DMS53 treated with DMSO at 0.1 percent for 48 hours (cell line): ENCODE data around the gene AMPD2.
"Not testable (repeated sequence)": the region's sequence is repeated elsewhere in the genome, so short reads cannot be mapped to it uniquely, and the experiment has no call there.

Source experiments
- DNase-seq: peaks from one replicate; lab custom pipeline; 2025; ENCODE audit not compliant: unreplicated experiment; lab: John Stamatoyannopoulos, UW

AMPD2 gene

GRCh38 chr1:109649491-109649914 lies 29.9 kb downstream of the AMPD2 start:
- no peak for DNase-seq

DNA sequence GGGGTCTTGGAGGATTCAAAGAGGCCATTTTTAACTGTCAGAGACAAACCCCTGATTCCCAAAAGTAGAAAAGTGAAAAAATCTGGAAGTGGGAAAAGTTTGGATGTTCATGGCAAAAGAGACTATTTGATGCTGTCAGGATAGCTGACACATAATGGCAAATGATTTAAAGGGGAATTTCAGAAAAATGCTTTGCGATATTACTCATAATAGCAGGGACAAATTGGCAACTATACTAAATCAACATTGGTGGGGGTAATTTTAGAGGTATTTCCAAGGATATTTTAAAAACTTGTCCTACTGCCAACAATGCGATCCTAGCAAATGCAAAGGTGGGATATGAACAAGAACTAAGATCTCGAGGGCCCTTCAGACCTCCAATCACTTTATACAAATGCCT lies 31.0 kb downstream of the AMPD2 start:
- no peak for DNase-seq

DNA sequence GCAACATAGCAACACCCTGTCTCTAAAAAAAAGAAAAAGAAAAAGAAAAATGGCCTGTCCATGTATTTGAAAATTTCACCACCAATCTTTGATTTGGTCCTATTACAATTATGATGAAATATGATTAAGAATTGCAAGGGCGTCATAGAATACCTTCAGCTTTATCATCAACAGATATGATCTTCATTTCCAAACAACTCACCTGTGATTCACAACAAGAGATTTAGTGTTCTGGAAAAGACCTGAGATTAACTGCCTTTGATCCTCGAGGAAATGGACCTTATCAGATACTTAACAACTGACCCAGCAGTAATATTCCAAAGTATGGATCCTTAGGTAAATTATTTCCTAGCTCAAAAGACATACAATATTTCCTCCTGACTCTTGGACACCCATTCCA lies 32.8 kb downstream of the AMPD2 start:
- no peak for DNase-seq

DNA sequence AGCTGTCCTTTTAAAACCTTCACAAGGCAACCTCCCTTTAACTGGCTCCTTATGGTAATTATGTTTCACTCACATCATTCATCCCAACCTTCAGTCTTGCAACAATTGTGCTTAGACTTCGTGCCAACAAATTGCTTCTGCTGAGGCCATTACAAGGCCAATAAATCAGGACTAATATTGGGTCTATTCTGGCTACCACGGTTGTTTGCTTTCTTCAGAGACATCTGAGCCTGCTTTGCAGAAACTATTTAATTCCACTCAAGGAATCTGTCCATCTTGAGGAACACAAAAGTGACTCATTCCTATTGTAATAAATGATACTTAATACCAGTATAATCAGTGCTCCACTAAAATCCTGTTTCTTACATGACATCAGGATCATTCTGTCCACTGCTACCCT lies 33.7 kb downstream of the AMPD2 start:
- no peak for DNase-seq

- no peak for DNase-seq
Observed at GRCh38 chr1:109654519-109654918, 34.9 kb downstream of the AMPD2 start.

GRCh38 chr1:109655615-109656519 lies 36.2 kb downstream of the AMPD2 start, which contains the start of gene GSTM4:
Gene GSTM4, plus strand, starts transcription at chr1:109656099. Its CDS starts 291 bp downstream, at chr1:109656390.
- peak; percentile 48 for DNase-seq

DNA sequence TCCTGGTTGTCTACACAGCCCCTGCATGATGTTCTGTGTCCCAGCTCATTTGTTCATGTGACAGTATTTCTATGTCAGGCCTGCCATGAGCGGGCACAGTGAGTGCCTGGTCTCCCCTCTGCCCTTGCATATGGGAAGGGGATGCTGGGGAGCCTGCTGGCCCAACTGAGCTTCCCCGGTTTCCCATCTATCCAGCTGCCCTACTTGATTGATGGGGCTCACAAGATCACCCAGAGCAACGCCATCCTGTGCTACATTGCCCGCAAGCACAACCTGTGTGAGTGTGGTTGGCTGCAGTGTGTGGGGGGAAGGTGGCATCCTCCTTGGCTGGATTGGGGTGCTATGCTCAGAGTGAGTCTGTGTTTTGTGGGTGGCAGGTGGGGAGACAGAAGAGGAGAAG lies 37.8 kb downstream of the AMPD2 start:
- no peak for DNase-seq

DNA sequence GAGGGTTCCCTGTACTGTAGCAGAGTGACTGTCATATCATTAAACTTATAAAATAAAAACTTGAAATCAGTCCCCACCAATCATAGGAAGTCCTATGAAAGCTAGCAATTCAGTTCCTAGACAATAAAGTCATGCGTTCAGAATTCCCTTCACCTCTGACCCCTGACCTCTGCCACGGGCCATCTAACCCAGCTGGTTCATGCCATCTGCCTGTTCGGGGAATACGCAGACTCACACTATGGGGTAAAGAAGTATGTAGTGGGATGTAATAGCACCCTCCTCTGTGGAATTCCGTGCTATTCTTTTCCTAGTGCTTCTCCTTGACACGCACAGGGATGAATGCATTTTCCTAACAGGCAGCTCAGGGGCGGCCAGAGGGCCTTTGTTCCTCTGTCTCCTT lies 38.3 kb downstream of the AMPD2 start:
- DNase-seq, result no peak

- no peak for DNase-seq
Observed at GRCh38 chr1:109658533-109659042, 39.0 kb downstream of the AMPD2 start.

DNA sequence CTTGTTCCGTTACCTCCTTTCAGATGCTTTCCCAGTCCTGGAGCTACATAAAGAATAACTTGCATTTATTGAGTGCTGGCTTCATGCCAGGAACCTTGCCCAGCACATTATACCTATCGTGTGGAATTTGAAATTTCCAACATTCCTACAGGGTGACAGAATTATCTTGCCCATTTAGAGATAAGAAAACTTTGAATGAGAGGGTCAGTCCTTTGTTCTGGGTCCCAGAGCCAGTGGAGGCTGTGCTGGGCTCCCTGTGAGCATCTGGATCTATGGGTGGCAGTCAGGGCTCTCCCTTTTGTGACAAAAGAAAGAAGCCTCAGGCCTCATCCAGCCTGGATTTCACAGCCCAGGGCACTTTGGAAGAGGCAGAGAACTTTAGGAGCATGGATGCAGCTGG lies 39.5 kb downstream of the AMPD2 start:
- DNase-seq, result no peak

DNA sequence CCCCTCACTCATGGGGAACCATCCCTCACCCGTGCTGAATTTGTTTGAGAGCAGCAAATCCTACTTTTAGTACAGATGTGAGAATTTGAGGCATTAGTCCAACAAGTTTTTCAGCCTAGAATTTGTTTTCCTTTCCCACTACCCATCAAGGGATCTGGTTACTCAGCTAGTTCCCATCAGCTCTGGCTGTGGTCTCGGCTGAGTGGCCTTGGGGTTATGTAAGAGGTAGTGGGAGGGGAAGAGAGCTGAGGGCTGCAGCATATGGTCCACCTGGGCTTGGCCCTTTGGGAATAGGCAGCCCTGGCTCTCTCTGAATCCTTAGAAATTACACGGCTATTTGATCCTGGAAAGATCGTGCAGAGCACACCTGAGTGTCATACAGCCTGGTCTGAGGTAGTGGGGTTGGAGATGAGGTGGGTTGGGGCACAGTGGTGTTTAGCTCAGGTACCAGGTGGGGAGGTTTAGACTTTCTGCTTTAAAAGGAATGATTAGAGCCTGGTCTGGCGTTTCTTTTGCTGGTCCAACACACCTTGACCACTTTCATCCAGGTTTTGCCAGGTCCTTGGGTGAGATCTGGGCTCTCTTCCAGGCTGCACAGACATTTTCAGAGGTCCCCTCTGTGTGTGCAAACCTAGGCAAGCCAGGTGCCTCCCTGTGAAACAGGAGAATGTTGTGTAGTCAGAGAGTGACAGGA lies 40.5 kb downstream of the AMPD2 start:
- DNase-seq, result no peak

- not testable (repeated sequence) for DNase-seq
Observed at GRCh38 chr1:109660691-109661026, 41.0 kb downstream of the AMPD2 start.

DNA sequence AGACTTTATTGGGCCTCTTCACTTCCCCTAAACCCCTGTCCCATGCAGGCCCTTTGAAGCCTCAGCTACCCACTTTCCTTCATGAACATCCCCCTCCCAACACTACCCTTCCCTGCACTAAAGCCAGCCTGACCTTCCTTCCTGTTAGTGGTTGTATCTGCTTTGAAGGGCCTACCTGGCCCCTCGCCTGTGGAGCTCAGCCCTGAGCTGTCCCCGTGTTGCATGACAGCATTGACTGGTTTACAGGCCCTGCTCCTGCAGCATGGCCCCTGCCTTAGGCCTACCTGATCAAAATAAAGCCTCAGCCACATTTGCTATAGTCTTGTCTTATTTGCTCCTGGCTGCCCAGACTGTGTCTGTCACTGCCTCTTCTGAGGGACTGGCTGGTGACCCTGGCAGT lies 41.8 kb downstream of the AMPD2 start:
- no peak for DNase-seq

DNA sequence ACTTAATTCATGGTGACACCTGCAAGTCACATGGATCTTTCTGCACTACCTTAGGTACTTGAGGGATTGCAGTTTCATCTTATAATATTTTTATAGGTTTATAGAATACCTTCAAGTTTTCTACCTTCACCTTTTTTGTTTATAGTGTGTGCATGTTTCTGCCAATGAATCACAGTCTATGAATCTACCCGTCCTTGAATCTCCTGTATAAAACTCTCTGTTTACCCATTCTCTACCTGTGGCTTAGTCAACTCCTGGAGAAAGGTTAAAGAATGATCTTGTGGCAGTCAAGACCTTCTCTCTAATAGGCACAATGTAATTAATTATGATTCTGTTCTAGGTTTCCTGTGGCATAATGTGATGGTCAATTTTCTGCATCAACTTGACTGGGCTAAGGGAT lies 45.0 kb downstream of the AMPD2 start:
- DNase-seq, result no peak

DNA sequence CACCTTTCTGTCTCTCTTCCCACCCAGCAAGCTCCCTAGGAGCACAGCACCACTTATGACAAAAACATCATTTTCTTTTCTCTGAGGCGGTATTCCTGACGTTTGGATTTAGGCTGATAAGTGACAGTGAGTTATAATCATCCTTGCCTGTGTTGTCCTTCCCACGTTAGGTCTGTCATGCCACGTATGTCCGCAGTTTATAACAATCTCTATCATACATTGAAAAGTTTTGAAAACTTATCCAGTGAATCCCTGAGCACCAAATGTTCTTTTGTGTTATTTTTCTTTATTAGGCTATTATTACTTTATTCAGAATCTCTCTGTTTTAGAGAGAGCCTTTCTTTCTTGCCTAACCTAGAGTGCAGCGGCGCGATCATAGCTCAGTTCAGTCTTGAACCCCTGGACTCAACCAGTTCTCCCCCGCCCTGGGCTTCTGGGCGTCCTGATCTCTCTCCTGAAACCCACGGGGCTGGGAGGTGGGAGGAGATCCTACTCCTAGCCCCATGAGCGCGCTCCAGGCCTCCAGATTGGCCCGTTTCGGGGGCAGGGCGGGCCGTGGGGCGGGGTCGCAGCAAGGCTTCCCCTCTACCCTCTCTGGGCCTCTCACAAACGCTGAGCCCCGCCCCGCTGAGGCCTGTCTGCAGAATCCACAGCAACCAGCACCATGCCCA lies 48.0 kb downstream of the AMPD2 start, which contains the start of gene GSTM2:
Gene GSTM2 (plus strand): TSS at position 606 of the 671 bp plus-strand sequence. CDS start 59 bp downstream, at position 665.
- peak; percentile 62 for DNase-seq

DNA sequence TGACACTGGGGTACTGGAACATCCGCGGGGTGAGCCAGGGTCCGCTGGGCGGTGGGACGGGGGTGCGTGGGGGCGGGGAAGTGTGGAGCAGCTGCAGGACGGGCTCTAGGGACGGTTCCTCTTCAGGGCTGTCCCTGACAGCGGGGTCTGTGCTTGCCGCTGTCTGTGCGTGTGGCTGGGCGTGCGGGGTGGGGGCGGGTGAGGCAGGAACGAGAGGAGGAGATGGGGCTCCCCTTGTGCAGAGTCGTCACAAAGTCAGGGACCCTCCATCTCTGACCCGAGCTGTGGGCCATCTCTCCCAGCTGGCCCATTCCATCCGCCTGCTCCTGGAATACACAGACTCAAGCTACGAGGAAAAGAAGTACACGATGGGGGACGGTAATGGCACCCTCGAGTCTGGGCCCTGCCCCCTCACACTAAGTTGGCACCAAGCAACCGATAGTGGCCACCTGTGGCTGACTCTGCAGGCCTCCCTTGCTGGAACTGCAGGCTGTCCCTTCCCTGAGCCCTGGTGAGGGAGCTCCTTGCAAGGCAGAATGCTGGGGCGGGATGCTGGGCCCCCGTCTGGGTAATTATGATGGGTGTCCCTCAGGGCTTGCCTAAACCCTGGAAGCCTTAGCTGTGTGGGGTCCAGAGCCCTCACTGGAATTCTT lies 48.6 kb downstream of the AMPD2 start:
- no peak for DNase-seq

DNA sequence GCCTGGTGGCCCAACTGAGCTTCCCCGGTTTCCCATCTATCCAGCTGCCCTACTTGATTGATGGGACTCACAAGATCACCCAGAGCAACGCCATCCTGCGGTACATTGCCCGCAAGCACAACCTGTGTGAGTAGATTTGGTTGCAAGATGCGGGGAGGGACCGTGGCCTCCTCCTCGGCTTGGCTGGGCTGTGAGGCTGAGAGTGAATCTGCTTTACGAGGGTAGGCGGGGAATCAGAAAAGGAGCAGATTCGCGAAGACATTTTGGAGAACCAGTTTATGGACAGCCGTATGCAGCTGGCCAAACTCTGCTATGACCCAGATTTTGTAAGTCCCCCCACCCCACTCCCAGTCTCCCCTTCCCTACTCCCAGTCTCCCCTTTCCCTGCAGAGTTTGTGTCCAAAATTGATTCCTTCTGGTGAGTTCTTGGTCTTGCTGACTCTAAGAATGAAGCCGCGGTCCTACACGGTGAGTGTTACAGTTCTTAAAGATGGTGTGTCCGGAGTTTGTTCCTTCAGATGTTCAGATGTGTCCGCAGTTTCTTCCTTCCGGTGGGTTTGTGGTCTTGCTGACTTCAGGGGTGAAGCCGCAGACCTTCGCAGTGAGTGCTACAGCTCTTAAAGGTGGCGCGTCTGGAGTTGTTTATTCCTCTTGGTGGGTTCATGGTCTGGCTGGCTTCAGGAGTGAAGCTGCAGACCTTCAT lies 49.8 kb downstream of the AMPD2 start:
- no peak for DNase-seq

DNA sequence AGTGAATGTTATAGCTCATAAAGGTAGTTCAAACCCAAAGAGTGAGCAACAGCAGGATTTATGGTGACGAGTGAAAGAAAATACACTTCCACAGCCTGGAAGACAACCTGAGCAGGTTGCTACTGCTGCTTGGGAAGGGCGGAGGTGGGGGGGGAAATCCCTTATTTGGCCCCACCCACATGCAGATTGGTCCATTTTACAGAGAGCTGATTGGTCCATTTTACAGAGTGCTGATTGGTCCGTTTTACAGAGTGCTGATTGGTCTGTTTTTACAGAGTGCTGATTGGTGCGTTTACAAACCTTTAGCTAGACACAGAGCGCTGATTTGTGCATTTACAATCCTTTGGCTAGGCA lies 50.3 kb downstream of the AMPD2 start:
- DNase-seq, result not testable (repeated sequence)

- no peak for DNase-seq
Observed at GRCh38 chr1:109671067-109671466, 51.4 kb downstream of the AMPD2 start.

- DNase-seq, result not testable (repeated sequence)
Observed at GRCh38 chr1:109673861-109674260, 54.2 kb downstream of the AMPD2 start.
